Left ventricle myocardium inferior (tissue), 1 donor: ENCODE measurements around the gene RPL37A. TPM values are rescaled to one million over a fixed set of nuclear protein-coding genes. Genes with fewer than 3 reads are reported as not detected.

Experiments
- DNase-seq: peaks from one replicate; pipeline ENCODE4 v3.0.0-alpha.2; 2020
- H3K27ac ChIP-seq: fragments of 200-600 bp; replicated peaks from 2 replicates; pipeline ENCODE4 v1.8.0; 2021
- H3K27me3 ChIP-seq: fragments of 200-600 bp; 2 replicates; pipeline ENCODE4 v1.8.0; 2021; ENCODE audit warnings: low read depth
- H3K36me3 ChIP-seq: fragments of 200-600 bp; 2 replicates; pipeline ENCODE4 v1.8.0; 2021
- H3K4me1 ChIP-seq: fragments of 200-600 bp; 2 replicates; pipeline ENCODE4 v1.8.0; 2021
- H3K4me3 ChIP-seq: fragments of 200-600 bp; 2 replicates; pipeline ENCODE4 v1.8.0; 2021; ENCODE audit warnings: mild to moderate bottlenecking, moderate library complexity
- H3K9me3 ChIP-seq: fragments of 200-600 bp; replicated peaks from 2 replicates; pipeline ENCODE4 v1.8.0; 2021
- CTCF ChIP-seq: fragments of 200-600 bp; IDR thresholded peaks from 2 replicates; pipeline ENCODE4 v1.8.0; 2021; ENCODE audit warnings: antibody characterized with exemption, mild to moderate bottlenecking, borderline replicate concordance
- intact Hi-C: fragments of 100-400 bp; cut with micrococcal nuclease; formaldehyde crosslinking; loops from one replicate; pipeline ENCODE4 v1.11.0; 2022
- total RNA-seq: library from RNA; stranded (reverse); fragmentation: NEBNext Ultra II Directional; extraction: Animal tissue kit (Norgen Biotek cat#: 25700); gene quantifications from one replicate; pipeline ENCODE4 v1.2.1, GENCODE V29; 2021
- donor health status: DM: no; HTN: yes; CAD: no; lungs with severe emphysema.

Gene RPL37A
- total RNA-seq, 1 donor from 2014 or later: 1,816 TPM

DNA sequence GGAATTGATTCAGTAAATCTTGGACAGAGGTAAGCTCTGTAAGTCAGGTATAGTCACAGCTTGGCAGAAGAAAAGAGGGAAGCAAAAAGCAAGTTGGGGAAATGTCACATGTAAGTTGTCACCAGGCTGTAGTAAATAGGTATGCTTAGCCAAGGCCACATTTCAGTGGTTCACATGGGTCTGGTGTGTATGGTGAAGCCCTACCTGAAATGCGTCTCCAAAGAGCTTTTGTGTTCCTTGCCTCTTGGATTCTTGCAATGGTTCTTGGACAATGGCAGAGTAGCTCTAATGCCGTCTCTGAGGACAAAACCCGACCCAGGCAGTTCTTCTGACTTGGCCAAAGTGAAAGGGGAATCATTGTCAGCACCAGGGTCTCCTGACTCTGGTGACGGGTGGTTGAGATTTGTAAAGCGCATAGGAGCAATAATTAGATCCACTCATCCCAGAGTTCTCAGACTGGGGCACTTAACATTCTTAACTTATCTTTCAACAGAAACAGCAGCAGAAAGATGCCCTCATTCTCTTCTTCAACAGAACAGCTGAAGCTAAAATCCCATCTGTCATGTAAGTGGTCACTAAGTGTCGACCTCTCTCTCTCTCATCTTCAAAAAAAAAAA lies 34.4 kb upstream of the RPL37A start:
- H3K4me1 ChIP-seq: no peaks in the 10 kb centered on the region
- intact Hi-C loops: no loop called here
- no peaks in the 10 kb centered on the region for H3K9me3 ChIP-seq
- no peak for TF ChIP-seq CTCF
- H3K4me3 ChIP-seq: peak overlapping the region; percentile 26
- H3K27ac ChIP-seq: peak overlapping the region; percentile 75
- H3K27me3 ChIP-seq: no peaks in the 10 kb centered on the region
- peaks cover 29% of the 10 kb centered on the region for H3K36me3 ChIP-seq
- DNase-seq: no peak

- no peak for TF ChIP-seq CTCF
- Histone ChIP-seq H3K36me3 (peaks cover 36% of the 10 kb centered on the region), H3K4me1 (no peaks in the 10 kb centered on the region), H3K4me3 (no peak overlapping the region), H3K27ac (no peak overlapping the region), H3K9me3 (no peaks in the 10 kb centered on the region), H3K27me3 (no peaks in the 10 kb centered on the region)
- DNase-seq: no peak
- intact Hi-C loops: no loop called here
These were observed 33.0 kb upstream of the RPL37A start for GRCh38 chr2:216465579-216466195.

DNA sequence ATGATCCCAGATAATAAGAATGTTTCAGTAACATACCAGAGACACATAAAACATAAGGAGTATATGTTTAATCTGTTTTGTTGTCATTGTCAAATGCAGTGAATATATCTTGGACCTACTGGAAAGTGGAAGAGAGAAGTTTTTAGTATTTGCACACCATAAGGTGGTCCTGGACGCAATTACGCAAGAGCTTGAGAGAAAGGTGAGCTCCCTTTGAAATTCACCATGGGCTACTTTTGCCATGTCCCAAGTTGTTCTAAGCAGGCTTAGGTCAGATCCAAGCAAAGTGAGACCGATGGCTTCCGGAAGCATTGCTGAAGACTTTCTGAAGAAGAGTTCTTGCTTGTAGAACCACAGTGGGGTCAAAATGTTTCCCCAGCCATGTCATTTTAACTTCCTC lies 30.8 kb upstream of the RPL37A start:
- H3K27me3 ChIP-seq: no peaks in the 10 kb centered on the region
- H3K9me3 ChIP-seq: no peaks in the 10 kb centered on the region
- peaks cover 49% of the 10 kb centered on the region for H3K36me3 ChIP-seq
- H3K4me1 ChIP-seq: no peaks in the 10 kb centered on the region
- TF ChIP-seq CTCF: no peak
- intact Hi-C loops: no loop called here
- H3K4me3 ChIP-seq: no peak overlapping the region
- no peak overlapping the region for H3K27ac ChIP-seq
- DNase-seq: no peak

- peaks cover 49% of the 10 kb centered on the region for H3K36me3 ChIP-seq
These were observed 29.0 kb upstream of the RPL37A start for GRCh38 chr2:216469661-216470060.

GRCh38 chr2:216473187-216473586 lies 25.5 kb upstream of the RPL37A start:
- no peak overlapping the region for H3K4me3 ChIP-seq
- peaks cover 58% of the 10 kb centered on the region for H3K36me3 ChIP-seq
- TF ChIP-seq CTCF: no peak
- H3K9me3 ChIP-seq: no peaks in the 10 kb centered on the region
- no peak for DNase-seq
- intact Hi-C loops: no loop called here
- H3K27me3 ChIP-seq: no peaks in the 10 kb centered on the region
- no peak overlapping the region for H3K27ac ChIP-seq
- H3K4me1 ChIP-seq: no peaks in the 10 kb centered on the region

More at GRCh38 chr2:216469661-216470060, 29.0 kb upstream of the RPL37A start:
- intact Hi-C loops: no loop called here
- Histone ChIP-seq H3K9me3 (no peaks in the 10 kb centered on the region), H3K27ac (no peak overlapping the region), H3K4me3 (no peak overlapping the region), H3K4me1 (no peaks in the 10 kb centered on the region), H3K27me3 (no peaks in the 10 kb centered on the region)
- no peak for TF ChIP-seq CTCF
- no peak for DNase-seq
